HG03025 (cell line): ENCODE data around the gene FPGS.
"Not testable (repeated sequence)": the region's sequence is repeated elsewhere in the genome, so short reads cannot be mapped to it uniquely, and the experiment has no call there.

Experiments
- ATAC-seq: cut with Tn5 transposase; IDR thresholded peaks from one replicate; pipeline ENCODE4 v1.9.1; 2021; ENCODE audit warnings: mild to moderate bottlenecking, moderate library complexity; ENCODE audit not compliant: unreplicated experiment, low FRiP score

FPGS gene

DNA sequence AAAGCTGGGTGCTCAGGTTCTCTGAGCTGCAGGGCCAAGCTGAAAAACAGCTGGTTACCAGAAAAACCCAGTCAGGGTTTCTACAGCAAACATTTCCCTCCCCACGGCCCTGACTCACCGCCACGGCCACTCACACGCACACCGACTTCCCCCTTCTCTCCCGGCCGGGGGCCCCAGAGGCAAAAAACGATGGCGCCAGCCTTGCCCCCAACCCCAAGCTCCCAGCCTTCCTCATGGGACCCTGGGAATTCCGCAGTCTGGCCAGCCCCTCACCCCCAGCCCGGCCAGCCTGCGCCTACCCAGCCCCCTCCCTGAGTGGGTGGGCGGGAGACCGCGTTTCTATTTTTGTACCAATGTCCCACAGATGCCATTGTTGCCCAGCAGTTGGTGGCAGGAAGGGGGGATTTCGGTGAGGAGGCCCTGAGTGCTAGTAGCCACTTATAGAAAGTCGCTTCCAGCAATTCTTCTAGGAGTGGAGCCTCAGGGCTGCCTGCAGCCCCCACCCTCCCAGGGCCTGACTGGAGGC, 33.4 kb downstream of the FPGS start:
- no peak for ATAC-seq

DNA sequence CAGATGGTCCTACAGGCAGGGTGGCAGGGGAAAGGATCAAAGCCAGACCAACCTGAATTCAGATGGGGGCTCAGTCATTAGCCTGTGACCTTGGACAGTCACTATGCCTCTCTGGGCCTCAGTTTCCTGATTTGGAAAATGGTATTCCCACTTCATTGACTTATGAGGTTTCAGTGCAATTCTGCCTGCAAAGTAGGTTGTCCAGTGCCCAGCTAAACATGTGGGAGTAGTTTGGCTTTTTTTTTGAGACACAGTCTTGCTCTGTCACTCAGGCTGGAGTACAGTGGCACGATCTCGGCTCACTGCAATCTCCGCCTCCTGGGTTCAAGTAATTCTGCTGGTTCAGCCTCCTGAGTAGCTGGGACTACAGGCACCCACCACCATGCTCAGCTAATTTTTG, 33.9 kb downstream of the FPGS start:
- not testable (repeated sequence) for ATAC-seq

- ATAC-seq, result no peak
Measured at GRCh38 chr9:127837346-127837745, 34.7 kb downstream of the FPGS start.

DNA sequence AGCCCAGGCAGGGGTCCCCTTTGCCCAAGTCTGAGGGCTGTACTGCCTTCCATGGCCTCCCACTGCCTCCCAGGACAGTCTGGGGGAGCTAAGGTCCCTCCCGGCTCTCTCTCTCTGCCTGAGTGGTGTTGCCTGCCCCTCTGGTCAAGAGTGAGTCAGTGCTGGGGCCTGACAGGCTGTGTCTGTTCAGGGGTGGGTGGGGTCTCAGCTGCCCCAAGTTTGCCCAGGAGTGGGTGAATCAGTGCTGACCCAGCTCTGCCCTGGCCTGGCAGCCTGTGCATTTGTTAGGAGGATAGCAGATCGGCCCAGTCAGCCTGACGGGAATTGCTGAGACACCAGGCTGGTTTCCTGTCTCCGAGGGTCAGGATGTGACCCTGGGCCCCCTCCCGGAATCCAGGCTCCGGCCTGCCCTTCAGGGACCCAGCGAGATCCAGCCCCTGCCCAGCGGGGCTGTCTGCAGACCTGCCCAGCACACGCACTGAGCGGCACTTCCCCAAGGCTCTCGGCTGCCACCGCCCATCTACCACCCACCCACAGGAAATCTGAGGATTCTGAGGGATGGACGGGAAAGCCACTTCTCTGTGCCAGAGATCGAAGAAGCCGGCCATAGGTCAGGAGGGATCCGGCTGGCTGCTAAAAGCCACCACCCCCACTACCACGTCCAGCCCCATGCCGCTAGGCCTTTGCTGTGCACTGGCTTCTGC, 35.8 kb downstream of the FPGS start:
- ATAC-seq, result no peak

DNA sequence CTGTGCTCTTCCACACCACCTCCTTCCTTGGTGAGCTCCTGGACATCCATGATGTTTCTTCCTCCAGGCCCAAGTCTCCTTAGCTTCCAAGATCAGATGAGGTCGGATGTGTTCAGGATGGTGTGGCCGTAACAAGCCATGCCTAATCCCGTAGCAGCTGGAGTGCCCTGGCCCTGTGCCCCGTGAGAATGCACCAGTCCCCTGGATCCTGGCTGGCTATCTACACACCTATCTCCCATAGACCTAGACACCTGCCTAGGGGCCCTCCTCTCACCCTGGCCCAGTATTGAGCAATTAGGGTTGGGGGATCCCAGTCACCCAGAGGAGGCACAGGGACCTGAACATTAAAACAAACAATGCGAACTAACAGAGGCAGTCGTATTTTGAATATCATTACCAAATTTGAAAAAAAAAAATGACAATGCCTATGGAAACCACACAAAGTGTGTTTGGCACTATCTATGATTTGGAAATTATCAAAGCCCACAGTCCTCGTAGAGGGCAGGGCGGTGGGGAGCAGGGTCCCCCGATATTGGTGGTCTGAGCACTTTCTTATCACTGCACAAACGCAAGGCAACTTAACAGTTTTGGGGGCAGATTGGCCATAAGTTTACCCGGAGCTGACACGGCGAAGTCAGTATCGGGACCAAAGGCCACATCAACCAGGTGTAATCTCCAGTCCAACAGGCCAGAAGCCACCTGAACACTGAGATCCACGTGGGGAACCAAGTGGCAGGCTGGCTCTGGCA, 38.6 kb downstream of the FPGS start:
- no peak for ATAC-seq

GRCh38 chr9:127844821-127845359, 42.2 kb downstream of the FPGS start:
- ATAC-seq, result no peak

DNA sequence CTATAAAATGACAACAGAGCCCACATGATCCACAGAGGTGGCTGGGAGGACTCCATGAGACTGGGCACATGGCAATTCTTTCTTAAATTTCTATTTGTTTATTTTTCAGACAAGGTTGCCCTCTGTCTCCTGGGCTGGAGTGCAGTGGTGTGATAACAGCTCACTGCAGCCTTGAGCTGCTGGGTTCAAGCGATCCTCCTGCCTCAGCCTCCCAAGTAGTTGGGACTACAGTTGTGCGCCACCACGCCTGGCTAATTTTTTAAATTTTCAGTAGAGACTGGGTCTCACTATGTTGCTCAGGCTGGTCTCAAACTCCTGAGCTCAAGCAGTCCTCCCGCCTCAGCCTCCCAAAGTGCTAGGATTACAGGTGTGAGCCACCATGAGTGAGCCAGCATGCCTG, 42.9 kb downstream of the FPGS start:
- ATAC-seq, result not testable (repeated sequence)

- no peak for ATAC-seq
Measured at GRCh38 chr9:127846443-127847177, 43.9 kb downstream of the FPGS start.

- no peak for ATAC-seq
Measured at GRCh38 chr9:127847178-127847510, 44.5 kb downstream of the FPGS start.

GRCh38 chr9:127847833-127848755, 45.4 kb downstream of the FPGS start:
- ATAC-seq, result no peak

- no peak for ATAC-seq
Measured at GRCh38 chr9:127848756-127849504, 46.2 kb downstream of the FPGS start.

DNA sequence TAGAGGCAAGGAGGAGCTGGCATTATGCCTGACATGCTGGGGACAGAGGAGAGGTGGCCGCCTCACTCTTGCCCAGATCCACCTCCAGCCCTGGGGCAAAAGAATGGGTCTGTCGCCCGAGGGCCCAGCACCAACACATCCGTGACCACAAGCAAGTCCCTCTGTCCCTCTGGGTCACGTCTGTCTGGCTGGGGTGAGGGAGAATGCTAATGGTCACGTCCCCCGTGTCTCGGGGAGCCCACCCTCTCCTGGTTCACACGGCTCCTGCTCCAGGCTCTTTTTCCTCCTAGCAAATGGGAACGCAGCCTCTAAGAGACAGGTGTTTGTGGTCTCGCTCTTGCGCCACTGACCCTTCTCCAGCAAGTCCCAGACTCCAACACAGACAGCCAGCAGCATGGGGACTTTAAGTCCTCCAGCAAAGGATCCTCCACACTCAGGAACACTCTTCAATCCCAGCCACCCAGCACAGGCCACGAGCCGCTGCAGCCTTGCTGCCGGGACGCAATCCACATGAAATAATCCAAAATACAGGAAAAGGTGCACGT, 47.7 kb downstream of the FPGS start:
- ATAC-seq, result no peak

DNA sequence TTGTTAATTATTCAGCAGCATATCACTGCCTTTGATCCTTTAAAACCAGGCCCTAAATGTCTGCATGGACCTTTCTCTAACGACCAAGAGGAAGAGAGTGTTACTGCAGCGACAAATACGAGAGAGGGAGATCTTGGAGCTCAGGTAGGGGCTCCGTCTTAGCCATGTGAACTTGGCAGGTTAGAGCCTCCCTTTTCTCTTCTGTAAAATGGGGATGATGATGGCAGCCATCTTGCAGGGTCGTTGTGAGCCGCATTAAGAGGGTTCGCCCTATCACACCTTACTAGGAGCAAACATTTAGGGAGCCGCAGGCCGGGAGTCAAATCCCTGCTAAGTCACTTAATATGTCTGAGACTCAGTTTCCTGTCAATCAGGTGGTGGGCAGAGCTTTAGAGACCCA, 50.1 kb downstream of the FPGS start:
- ATAC-seq, result no peak

- no peak for ATAC-seq
Measured at GRCh38 chr9:127853312-127854183, 50.9 kb downstream of the FPGS start.

- no peak for ATAC-seq
Measured at GRCh38 chr9:127854184-127854806, 51.6 kb downstream of the FPGS start, which contains the start of gene ENG. Gene ENG (minus strand): TSS chr9:127854658. CDS start chr9:127854355, 303 bp downstream.

DNA sequence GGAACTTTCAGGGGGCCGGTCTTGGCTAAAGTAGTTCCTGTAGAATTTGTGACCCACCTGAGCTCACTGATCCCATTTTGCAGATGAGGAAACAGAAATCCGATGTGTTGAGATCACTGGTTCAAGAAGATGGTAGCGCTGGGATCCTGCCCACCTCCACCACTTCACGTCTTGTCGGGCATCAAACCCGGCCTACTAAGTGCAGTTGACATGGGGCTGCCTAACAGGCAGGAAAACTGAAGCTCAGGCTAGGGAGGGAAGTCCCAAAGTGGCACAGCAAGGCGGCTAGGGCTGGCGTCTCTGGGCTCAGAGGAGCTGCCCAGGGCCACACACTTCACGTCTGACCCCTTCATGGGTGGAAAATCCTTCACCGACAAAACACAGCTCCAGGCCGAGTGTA, 52.3 kb downstream of the FPGS start:
- no peak for ATAC-seq

DNA sequence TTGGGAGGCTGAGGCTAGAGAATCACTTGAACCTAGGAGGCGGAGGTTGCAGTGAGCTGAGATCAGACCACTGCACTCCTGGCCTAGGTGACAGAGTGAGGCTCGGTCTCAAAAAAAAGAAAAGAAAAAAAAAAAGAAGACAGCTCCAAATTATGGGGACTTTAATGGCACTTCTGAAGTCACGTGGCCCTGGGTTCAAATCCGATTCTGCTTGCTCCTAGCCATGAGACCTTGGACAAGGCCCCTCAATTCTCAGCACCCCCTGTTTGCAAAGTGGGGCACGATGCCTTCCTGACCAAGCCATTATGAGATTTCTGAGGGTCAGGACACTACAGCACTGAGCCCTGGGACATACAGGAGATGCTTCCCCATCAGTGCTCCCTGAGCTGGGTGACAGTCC, 52.8 kb downstream of the FPGS start:
- no peak for ATAC-seq
